ENCODE measurements around the gene FBXL7.

Gene FBXL7

GRCh38 chr5:15790446-15791018 lies 290.6 kb downstream of the FBXL7 start:
- Histone ChIP-seq H3K9ac (ENCODE audit: low read depth, low read length) (no peak overlapping the region), H3K4me1 (ENCODE audit: control insufficient read depth, insufficient read depth, low read length) (no peaks in the 10 kb centered on the region), H3K9me3 (ENCODE audit: control insufficient read depth, insufficient read depth, low read length) (no peaks in the 10 kb centered on the region), H3K4me3 (ENCODE audit: low read depth, low read length) (no peak overlapping the region), H3K27me3 (ENCODE audit: control insufficient read depth, insufficient read depth, low read length) (no peaks in the 10 kb centered on the region), H3K36me3 (ENCODE audit: control insufficient read depth, insufficient read depth, low read length) (no peaks in the 10 kb centered on the region)

GRCh38 chr5:15791274-15791673 lies 291.3 kb downstream of the FBXL7 start:
- Histone ChIP-seq H3K4me1 (ENCODE audit: control insufficient read depth, insufficient read depth, low read length) (no peaks in the 10 kb centered on the region), H3K9me3 (ENCODE audit: control insufficient read depth, insufficient read depth, low read length) (no peaks in the 10 kb centered on the region), H3K27me3 (ENCODE audit: control insufficient read depth, insufficient read depth, low read length) (no peaks in the 10 kb centered on the region), H3K4me3 (ENCODE audit: low read depth, low read length) (no peak overlapping the region), H3K36me3 (ENCODE audit: control insufficient read depth, insufficient read depth, low read length) (no peaks in the 10 kb centered on the region), H3K9ac (ENCODE audit: low read depth, low read length) (no peak overlapping the region)

- Histone ChIP-seq H3K9ac (ENCODE audit: low read depth, low read length) (no peak overlapping the region), H3K36me3 (ENCODE audit: control insufficient read depth, insufficient read depth, low read length) (no peaks in the 10 kb centered on the region), H3K4me1 (ENCODE audit: control insufficient read depth, insufficient read depth, low read length) (no peaks in the 10 kb centered on the region), H3K4me3 (ENCODE audit: low read depth, low read length) (no peak overlapping the region), H3K27me3 (ENCODE audit: control insufficient read depth, insufficient read depth, low read length) (no peaks in the 10 kb centered on the region), H3K9me3 (ENCODE audit: control insufficient read depth, insufficient read depth, low read length) (no peaks in the 10 kb centered on the region)
Observed at GRCh38 chr5:15791859-15792258, 291.9 kb downstream of the FBXL7 start.

- Histone ChIP-seq H3K36me3 (ENCODE audit: control insufficient read depth, insufficient read depth, low read length) (no peaks in the 10 kb centered on the region), H3K9me3 (ENCODE audit: control insufficient read depth, insufficient read depth, low read length) (no peaks in the 10 kb centered on the region), H3K9ac (ENCODE audit: low read depth, low read length) (no peak overlapping the region), H3K27me3 (ENCODE audit: control insufficient read depth, insufficient read depth, low read length) (no peaks in the 10 kb centered on the region), H3K4me3 (ENCODE audit: low read depth, low read length) (no peak overlapping the region), H3K4me1 (ENCODE audit: control insufficient read depth, insufficient read depth, low read length) (no peaks in the 10 kb centered on the region)
Observed at GRCh38 chr5:15794052-15794985, 294.3 kb downstream of the FBXL7 start.

DNA sequence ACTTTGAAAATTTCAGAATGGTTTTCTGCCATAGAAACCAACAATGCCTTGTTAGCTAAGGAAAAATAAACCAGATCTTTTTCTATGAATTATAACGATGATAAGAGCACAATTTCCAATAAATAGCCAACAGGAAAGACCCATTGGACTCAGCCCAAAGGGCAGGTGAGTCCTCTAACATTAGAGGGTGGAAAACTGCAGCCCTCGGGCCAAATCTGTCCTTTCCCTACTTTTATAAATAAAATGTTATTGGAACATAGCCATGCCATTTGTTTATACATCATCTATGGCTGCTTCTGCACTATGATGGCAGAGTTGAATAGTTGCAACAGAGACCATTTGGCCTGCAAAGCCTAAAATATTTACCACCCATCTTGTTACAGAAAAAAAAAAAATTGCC lies 296.1 kb downstream of the FBXL7 start:
- Histone ChIP-seq H3K4me3 (ENCODE audit: low read depth, low read length) (no peak overlapping the region), H3K27me3 (ENCODE audit: control insufficient read depth, insufficient read depth, low read length) (no peaks in the 10 kb centered on the region), H3K9ac (ENCODE audit: low read depth, low read length) (no peak overlapping the region), H3K4me1 (ENCODE audit: control insufficient read depth, insufficient read depth, low read length) (no peaks in the 10 kb centered on the region), H3K9me3 (ENCODE audit: control insufficient read depth, insufficient read depth, low read length) (no peaks in the 10 kb centered on the region), H3K36me3 (ENCODE audit: control insufficient read depth, insufficient read depth, low read length) (no peaks in the 10 kb centered on the region)

GRCh38 chr5:15796557-15796956 lies 296.6 kb downstream of the FBXL7 start:
- Histone ChIP-seq H3K9me3 (ENCODE audit: control insufficient read depth, insufficient read depth, low read length) (no peaks in the 10 kb centered on the region), H3K4me1 (ENCODE audit: control insufficient read depth, insufficient read depth, low read length) (no peaks in the 10 kb centered on the region), H3K36me3 (ENCODE audit: control insufficient read depth, insufficient read depth, low read length) (no peaks in the 10 kb centered on the region), H3K27me3 (ENCODE audit: control insufficient read depth, insufficient read depth, low read length) (no peaks in the 10 kb centered on the region), H3K9ac (ENCODE audit: low read depth, low read length) (no peak overlapping the region), H3K4me3 (ENCODE audit: low read depth, low read length) (no peak overlapping the region)

GRCh38 chr5:15797116-15797515 lies 297.1 kb downstream of the FBXL7 start:
- Histone ChIP-seq H3K4me1 (ENCODE audit: control insufficient read depth, insufficient read depth, low read length) (no peaks in the 10 kb centered on the region), H3K36me3 (ENCODE audit: control insufficient read depth, insufficient read depth, low read length) (no peaks in the 10 kb centered on the region), H3K4me3 (ENCODE audit: low read depth, low read length) (no peak overlapping the region), H3K9ac (ENCODE audit: low read depth, low read length) (no peak overlapping the region), H3K27me3 (ENCODE audit: control insufficient read depth, insufficient read depth, low read length) (no peaks in the 10 kb centered on the region), H3K9me3 (ENCODE audit: control insufficient read depth, insufficient read depth, low read length) (no peaks in the 10 kb centered on the region)

DNA sequence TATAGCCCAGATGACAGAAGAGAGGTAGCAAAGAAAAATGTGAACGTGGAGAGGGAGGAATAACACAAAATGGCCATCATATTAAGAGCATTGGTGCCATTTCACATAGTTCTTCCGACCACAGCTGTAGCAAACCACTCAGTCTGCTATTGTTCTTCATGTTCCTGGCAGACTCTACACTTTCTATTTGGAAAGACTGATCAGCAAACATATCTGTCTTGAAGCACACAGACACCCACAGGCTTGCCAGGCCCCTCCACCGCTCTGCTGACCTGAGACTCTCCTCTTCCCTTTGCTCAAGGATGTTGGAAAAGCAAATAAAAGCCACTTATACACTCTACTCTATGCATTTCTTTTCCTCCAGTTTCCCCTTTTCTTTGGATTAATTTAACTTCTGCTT lies 298.0 kb downstream of the FBXL7 start:
- no peaks in the 10 kb centered on the region for H3K4me1 ChIP-seq (ENCODE audit: control insufficient read depth, insufficient read depth, low read length)
- H3K9me3 ChIP-seq (ENCODE audit: control insufficient read depth, insufficient read depth, low read length) = no peaks in the 10 kb centered on the region
- H3K27me3 ChIP-seq (ENCODE audit: control insufficient read depth, insufficient read depth, low read length) = no peaks in the 10 kb centered on the region
- H3K36me3 ChIP-seq (ENCODE audit: control insufficient read depth, insufficient read depth, low read length) = no peaks in the 10 kb centered on the region
- H3K4me3 ChIP-seq (ENCODE audit: low read depth, low read length) = no peak overlapping the region
- no peak overlapping the region for H3K9ac ChIP-seq (ENCODE audit: low read depth, low read length)

GRCh38 chr5:15799014-15799413 lies 299.0 kb downstream of the FBXL7 start:
- H3K36me3 ChIP-seq (ENCODE audit: control insufficient read depth, insufficient read depth, low read length) = no peaks in the 10 kb centered on the region
- H3K4me1 ChIP-seq (ENCODE audit: control insufficient read depth, insufficient read depth, low read length) = no peaks in the 10 kb centered on the region
- no peak overlapping the region for H3K9ac ChIP-seq (ENCODE audit: low read depth, low read length)
- no peak overlapping the region for H3K4me3 ChIP-seq (ENCODE audit: low read depth, low read length)
- no peaks in the 10 kb centered on the region for H3K27me3 ChIP-seq (ENCODE audit: control insufficient read depth, insufficient read depth, low read length)
- peaks cover 2% of the 10 kb centered on the region for H3K9me3 ChIP-seq (ENCODE audit: control insufficient read depth, insufficient read depth, low read length)

GRCh38 chr5:15799612-15800011 lies 299.6 kb downstream of the FBXL7 start:
- no peak overlapping the region for H3K9ac ChIP-seq (ENCODE audit: low read depth, low read length)
- H3K4me3 ChIP-seq (ENCODE audit: low read depth, low read length) = no peak overlapping the region
- H3K36me3 ChIP-seq (ENCODE audit: control insufficient read depth, insufficient read depth, low read length) = peaks cover 2% of the 10 kb centered on the region
- H3K27me3 ChIP-seq (ENCODE audit: control insufficient read depth, insufficient read depth, low read length) = no peaks in the 10 kb centered on the region
- H3K4me1 ChIP-seq (ENCODE audit: control insufficient read depth, insufficient read depth, low read length) = no peaks in the 10 kb centered on the region
- peaks cover 8% of the 10 kb centered on the region for H3K9me3 ChIP-seq (ENCODE audit: control insufficient read depth, insufficient read depth, low read length)

DNA sequence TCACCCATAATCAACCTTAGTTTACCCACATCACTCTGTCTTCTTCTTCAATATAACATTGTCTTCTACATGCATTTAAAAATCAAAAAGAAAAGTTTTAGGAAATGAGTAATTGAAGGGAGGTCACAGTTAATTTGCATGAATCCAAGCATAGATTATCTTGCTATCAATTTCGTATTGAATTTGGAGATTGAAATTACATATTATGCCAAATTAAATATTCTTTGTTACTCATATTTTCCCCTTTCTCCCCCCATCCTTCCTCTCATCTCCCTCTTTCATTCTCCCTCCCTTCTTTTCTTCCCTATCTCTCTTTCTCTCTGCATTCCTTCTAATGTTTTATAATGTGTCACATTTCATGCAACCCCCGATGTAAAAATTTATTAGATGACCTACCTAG lies 303.3 kb downstream of the FBXL7 start:
- peaks cover 8% of the 10 kb centered on the region for H3K9me3 ChIP-seq (ENCODE audit: control insufficient read depth, insufficient read depth, low read length)
- no peak overlapping the region for H3K4me3 ChIP-seq (ENCODE audit: low read depth, low read length)
- no peaks in the 10 kb centered on the region for H3K4me1 ChIP-seq (ENCODE audit: control insufficient read depth, insufficient read depth, low read length)
- peaks cover 3% of the 10 kb centered on the region for H3K36me3 ChIP-seq (ENCODE audit: control insufficient read depth, insufficient read depth, low read length)
- no peaks in the 10 kb centered on the region for H3K27me3 ChIP-seq (ENCODE audit: control insufficient read depth, insufficient read depth, low read length)
- no peak overlapping the region for H3K9ac ChIP-seq (ENCODE audit: low read depth, low read length)

GRCh38 chr5:15806613-15807012 lies 306.6 kb downstream of the FBXL7 start:
- peaks cover 3% of the 10 kb centered on the region for H3K36me3 ChIP-seq (ENCODE audit: control insufficient read depth, insufficient read depth, low read length)
- H3K9me3 ChIP-seq (ENCODE audit: control insufficient read depth, insufficient read depth, low read length) = peaks cover 8% of the 10 kb centered on the region
- H3K27me3 ChIP-seq (ENCODE audit: control insufficient read depth, insufficient read depth, low read length) = no peaks in the 10 kb centered on the region
- H3K4me3 ChIP-seq (ENCODE audit: low read depth, low read length) = no peak overlapping the region
- no peak overlapping the region for H3K9ac ChIP-seq (ENCODE audit: low read depth, low read length)
- H3K4me1 ChIP-seq (ENCODE audit: control insufficient read depth, insufficient read depth, low read length) = no peaks in the 10 kb centered on the region
